ENCODE results near the gene GPR107. TPM values are rescaled to one million over a fixed set of nuclear protein-coding genes. Genes with fewer than 3 reads are reported as not detected.
A peak's percentile ranks its signal among the peaks of the same experiment; 100 is the strongest.

GPR107 gene
- total and polyA plus RNA-seq, 2 experiments from 2014 or later: 6.2 to 30.7 TPM

DNA sequence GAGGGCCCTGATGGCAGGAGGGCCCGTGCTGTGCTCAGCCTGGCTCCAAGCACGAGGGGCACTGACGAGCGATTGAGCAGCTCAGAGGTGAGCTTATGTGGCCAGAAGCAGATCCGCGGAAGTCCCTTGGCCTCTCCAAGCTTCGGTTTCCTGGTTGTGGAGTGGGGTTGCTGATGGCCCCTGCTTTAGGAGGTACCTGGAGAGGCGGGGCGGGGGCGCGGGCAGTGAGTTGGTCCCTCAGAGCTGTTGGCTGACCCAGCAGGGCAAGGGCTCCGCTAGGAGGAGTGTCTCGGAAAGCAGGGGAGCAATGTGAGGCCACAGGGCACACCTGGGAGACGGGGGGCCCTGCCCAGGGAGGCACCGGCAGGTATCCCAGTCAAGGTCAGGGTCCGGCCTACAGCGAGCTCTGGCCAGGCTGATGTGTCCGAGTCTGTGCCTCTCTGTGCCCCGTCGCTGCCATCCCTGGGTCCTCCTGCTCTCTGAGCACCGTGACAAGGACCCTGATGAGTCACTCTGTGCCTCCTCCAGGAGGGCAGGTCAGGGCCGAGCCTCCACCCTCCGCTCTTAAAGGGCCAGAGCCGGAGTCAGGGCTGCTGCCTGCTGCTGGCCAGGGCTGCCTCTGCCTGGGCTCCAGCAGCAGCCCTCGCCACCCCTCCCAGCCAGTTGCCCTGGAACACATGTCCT is 133.3 kb downstream of the GPR107 start:
- no peaks in the 10 kb centered on the region for H3K9me2 ChIP-seq (ENCODE audit: insufficient read depth)
- H3K27me3 ChIP-seq (ENCODE audit: insufficient read depth): no peaks in the 10 kb centered on the region
- H3K36me3 ChIP-seq (ENCODE audit: insufficient read depth): no peaks in the 10 kb centered on the region
- Mint-ChIP-seq H3K36me3 (ENCODE audit: low read depth) (no peaks in the 10 kb centered on the region), H3K4me3 (peak overlapping the region; percentile 19; the same call in 2 of the 3 replicates), H3K27me3 (ENCODE audit: insufficient read depth, low read depth, poor library complexity) (peaks cover 18% of the 10 kb centered on the region), H3K27ac (no peak overlapping the region; the same call in 1 of the 2 replicates), H3K4me1 (peaks cover 36% of the 10 kb centered on the region), H3K9me3 (no peaks in the 10 kb centered on the region; the same call in 2 of the 3 replicates)
- no peaks in the 10 kb centered on the region for H3F3A ChIP-seq (replicated peaks; ENCODE audit: low read depth)
- TF ChIP-seq, protein P1, sequence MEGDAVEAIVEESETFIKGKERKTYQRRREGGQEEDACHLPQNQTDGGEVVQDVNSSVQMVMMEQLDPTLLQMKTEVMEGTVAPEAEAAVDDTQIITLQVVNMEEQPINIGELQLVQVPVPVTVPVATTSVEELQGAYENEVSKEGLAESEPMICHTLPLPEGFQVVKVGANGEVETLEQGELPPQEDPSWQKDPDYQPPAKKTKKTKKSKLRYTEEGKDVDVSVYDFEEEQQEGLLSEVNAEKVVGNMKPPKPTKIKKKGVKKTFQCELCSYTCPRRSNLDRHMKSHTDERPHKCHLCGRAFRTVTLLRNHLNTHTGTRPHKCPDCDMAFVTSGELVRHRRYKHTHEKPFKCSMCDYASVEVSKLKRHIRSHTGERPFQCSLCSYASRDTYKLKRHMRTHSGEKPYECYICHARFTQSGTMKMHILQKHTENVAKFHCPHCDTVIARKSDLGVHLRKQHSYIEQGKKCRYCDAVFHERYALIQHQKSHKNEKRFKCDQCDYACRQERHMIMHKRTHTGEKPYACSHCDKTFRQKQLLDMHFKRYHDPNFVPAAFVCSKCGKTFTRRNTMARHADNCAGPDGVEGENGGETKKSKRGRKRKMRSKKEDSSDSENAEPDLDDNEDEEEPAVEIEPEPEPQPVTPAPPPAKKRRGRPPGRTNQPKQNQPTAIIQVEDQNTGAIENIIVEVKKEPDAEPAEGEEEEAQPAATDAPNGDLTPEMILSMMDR (conservative IDR thresholded peaks at IDR 0.05; ENCODE audit: low read depth in 2 of 2): no peak
- TF ChIP-seq, protein P2, sequence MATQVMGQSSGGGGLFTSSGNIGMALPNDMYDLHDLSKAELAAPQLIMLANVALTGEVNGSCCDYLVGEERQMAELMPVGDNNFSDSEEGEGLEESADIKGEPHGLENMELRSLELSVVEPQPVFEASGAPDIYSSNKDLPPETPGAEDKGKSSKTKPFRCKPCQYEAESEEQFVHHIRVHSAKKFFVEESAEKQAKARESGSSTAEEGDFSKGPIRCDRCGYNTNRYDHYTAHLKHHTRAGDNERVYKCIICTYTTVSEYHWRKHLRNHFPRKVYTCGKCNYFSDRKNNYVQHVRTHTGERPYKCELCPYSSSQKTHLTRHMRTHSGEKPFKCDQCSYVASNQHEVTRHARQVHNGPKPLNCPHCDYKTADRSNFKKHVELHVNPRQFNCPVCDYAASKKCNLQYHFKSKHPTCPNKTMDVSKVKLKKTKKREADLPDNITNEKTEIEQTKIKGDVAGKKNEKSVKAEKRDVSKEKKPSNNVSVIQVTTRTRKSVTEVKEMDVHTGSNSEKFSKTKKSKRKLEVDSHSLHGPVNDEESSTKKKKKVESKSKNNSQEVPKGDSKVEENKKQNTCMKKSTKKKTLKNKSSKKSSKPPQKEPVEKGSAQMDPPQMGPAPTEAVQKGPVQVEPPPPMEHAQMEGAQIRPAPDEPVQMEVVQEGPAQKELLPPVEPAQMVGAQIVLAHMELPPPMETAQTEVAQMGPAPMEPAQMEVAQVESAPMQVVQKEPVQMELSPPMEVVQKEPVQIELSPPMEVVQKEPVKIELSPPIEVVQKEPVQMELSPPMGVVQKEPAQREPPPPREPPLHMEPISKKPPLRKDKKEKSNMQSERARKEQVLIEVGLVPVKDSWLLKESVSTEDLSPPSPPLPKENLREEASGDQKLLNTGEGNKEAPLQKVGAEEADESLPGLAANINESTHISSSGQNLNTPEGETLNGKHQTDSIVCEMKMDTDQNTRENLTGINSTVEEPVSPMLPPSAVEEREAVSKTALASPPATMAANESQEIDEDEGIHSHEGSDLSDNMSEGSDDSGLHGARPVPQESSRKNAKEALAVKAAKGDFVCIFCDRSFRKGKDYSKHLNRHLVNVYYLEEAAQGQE (IDR thresholded peaks at IDR 0.05; ENCODE audit: unreplicated experiment): no peak
- TF ChIP-seq CREB1 (CRISPR knock-in tag; IDR thresholded peaks at IDR 0.05; ENCODE audit: low read depth): no peak
- TF ChIP-seq, protein P3, sequence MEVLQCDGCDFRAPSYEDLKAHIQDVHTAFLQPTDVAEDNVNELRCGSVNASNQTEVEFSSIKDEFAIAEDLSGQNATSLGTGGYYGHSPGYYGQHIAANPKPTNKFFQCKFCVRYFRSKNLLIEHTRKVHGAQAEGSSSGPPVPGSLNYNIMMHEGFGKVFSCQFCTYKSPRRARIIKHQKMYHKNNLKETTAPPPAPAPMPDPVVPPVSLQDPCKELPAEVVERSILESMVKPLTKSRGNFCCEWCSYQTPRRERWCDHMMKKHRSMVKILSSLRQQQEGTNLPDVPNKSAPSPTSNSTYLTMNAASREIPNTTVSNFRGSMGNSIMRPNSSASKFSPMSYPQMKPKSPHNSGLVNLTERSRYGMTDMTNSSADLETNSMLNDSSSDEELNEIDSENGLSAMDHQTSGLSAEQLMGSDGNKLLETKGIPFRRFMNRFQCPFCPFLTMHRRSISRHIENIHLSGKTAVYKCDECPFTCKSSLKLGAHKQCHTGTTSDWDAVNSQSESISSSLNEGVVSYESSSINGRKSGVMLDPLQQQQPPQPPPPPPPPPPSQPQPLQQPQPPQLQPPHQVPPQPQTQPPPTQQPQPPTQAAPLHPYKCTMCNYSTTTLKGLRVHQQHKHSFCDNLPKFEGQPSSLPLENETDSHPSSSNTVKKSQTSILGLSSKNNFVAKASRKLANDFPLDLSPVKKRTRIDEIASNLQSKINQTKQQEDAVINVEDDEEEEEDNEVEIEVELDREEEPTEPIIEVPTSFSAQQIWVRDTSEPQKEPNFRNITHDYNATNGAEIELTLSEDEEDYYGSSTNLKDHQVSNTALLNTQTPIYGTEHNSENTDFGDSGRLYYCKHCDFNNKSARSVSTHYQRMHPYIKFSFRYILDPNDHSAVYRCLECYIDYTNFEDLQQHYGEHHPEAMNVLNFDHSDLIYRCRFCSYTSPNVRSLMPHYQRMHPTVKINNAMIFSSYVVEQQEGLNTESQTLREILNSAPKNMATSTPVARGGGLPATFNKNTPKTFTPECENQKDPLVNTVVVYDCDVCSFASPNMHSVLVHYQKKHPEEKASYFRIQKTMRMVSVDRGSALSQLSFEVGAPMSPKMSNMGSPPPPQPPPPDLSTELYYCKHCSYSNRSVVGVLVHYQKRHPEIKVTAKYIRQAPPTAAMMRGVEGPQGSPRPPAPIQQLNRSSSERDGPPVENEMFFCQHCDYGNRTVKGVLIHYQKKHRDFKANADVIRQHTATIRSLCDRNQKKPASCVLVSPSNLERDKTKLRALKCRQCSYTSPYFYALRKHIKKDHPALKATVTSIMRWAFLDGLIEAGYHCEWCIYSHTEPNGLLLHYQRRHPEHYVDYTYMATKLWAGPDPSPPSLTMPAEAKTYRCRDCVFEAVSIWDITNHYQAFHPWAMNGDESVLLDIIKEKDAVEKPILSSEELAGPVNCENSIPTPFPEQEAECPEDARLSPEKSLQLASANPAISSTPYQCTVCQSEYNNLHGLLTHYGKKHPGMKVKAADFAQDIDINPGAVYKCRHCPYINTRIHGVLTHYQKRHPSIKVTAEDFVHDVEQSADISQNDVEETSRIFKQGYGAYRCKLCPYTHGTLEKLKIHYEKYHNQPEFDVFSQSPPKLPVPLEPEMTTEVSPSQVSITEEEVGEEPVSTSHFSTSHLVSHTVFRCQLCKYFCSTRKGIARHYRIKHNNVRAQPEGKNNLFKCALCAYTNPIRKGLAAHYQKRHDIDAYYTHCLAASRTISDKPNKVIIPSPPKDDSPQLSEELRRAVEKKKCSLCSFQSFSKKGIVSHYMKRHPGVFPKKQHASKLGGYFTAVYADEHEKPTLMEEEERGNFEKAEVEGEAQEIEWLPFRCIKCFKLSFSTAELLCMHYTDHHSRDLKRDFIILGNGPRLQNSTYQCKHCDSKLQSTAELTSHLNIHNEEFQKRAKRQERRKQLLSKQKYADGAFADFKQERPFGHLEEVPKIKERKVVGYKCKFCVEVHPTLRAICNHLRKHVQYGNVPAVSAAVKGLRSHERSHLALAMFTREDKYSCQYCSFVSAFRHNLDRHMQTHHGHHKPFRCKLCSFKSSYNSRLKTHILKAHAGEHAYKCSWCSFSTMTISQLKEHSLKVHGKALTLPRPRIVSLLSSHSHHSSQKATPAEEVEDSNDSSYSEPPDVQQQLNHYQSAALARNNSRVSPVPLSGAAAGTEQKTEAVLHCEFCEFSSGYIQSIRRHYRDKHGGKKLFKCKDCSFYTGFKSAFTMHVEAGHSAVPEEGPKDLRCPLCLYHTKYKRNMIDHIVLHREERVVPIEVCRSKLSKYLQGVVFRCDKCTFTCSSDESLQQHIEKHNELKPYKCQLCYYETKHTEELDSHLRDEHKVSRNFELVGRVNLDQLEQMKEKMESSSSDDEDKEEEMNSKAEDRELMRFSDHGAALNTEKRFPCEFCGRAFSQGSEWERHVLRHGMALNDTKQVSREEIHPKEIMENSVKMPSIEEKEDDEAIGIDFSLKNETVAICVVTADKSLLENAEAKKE (CRISPR knock-in tag; IDR thresholded peaks at IDR 0.05): no peak
- TF ChIP-seq NANOG (IDR thresholded peaks at IDR 0.05; ENCODE audit: borderline replicate concordance): no peak
- no peak for TF ChIP-seq ZNF114 (CRISPR knock-in tag; IDR thresholded peaks at IDR 0.05)
- H3K27ac ChIP-seq (ENCODE audit: low read depth): peak overlapping the region; percentile 69; the same call in 1 of the 2 replicates
- ATAC-seq (peak; percentile 72), DNase-seq (ENCODE audit: low spot score) (peak; percentile 60)
- peaks cover 24% of the 10 kb centered on the region; the same call in 1 of the 2 replicates for H3K4me1 ChIP-seq (ENCODE audit: insufficient read depth)
- H2AFZ ChIP-seq: no peak overlapping the region
- H3K79me2 ChIP-seq (replicated peaks; ENCODE audit: insufficient read depth): peaks cover 67% of the 10 kb centered on the region
- H4K20me1 ChIP-seq (replicated peaks; ENCODE audit: insufficient read depth): peaks cover 16% of the 10 kb centered on the region; the same call in 1 of the 2 replicates
- no peak overlapping the region for H3K4me2 ChIP-seq
- no peak overlapping the region for H3K4me3 ChIP-seq

Data from GM23338 (cell line).